ENCODE results near the gene FXYD6.

GRCh38 chr11:117874253-117874909 is 2.1 kb downstream of the FXYD6 start:
- TF ChIP-seq POLR2A (IDR thresholded peaks at IDR 0.05) (no peak), CTCF (IDR thresholded peaks at IDR 0.05) (no peak)
